Measurements from ENCODE around the gene SLC39A5.
"Not testable (repeated sequence)": the region's sequence is repeated elsewhere in the genome, so short reads cannot be mapped to it uniquely, and the experiment has no call there.

SLC39A5 gene

GRCh38 chr12:56274299-56274698 lies 44.4 kb downstream of the SLC39A5 start:
- no peak for DNase-seq (ENCODE audit: low read depth in 2 of 2)

- no peak for DNase-seq (ENCODE audit: low read depth in 2 of 2)
Observed at GRCh38 chr12:56278905-56279304, 49.1 kb downstream of the SLC39A5 start.

- DNase-seq (ENCODE audit: low read depth in 2 of 2): no peak
Observed at GRCh38 chr12:56280849-56281248, 51.0 kb downstream of the SLC39A5 start.

- DNase-seq (ENCODE audit: low read depth in 2 of 2): no peak
Observed at GRCh38 chr12:56282030-56282429, 52.2 kb downstream of the SLC39A5 start.

- no peak for DNase-seq (ENCODE audit: low read depth in 2 of 2)
Observed at GRCh38 chr12:56282579-56282978, 52.7 kb downstream of the SLC39A5 start.

GRCh38 chr12:56284263-56284662 lies 54.4 kb downstream of the SLC39A5 start:
- DNase-seq (ENCODE audit: low read depth in 2 of 2): not testable (repeated sequence)

- DNase-seq (ENCODE audit: low read depth in 2 of 2): no peak
Observed at GRCh38 chr12:56286044-56286830, 56.4 kb downstream of the SLC39A5 start.

Data from activated CD4-positive, alpha-beta T cell treated with anti-CD3 and anti-CD28 coated beads for 24 hours (primary cell).